A673 (cell line): ENCODE measurements around the gene SKP1. TPM values are rescaled to one million over a fixed set of nuclear protein-coding genes. Genes with fewer than 3 reads are reported as not detected.
"Not testable (repeated sequence)": the region's sequence is repeated elsewhere in the genome, so short reads cannot be mapped to it uniquely, and the experiment has no call there.

Source experiments
- BruUV-seq: library from RNA; stranded (reverse); fragments of 400-500 nt; replicated peaks from 2 replicates; lab custom pipeline; 2021; lab: Mats Ljungman, UMichigan
- CTCF ChIA-PET: fragments of 300-600 bp; sonication (Branson Sonifier 250); formaldehyde crosslinking; loops from one replicate; lab custom pipeline; 2022; ENCODE audit warnings: antibody characterized with exemption; lab: Charles Lee
- POLR2A ChIA-PET: fragments of 300-600 bp; sonication (Branson Sonifier 250); formaldehyde crosslinking; loops from one replicate; lab custom pipeline; 2022; ENCODE audit warnings: antibody characterized with exemption; ENCODE audit not compliant: low non-redundant PET; lab: Charles Lee
- DNase-seq: peaks from one replicate; pipeline ENCODE4 v3.0.0-alpha.2; 2015; ENCODE audit warnings: low spot score
- H3K27ac ChIP-seq: fragments of 200-600 bp; sonication (generic); 2 replicates; pipeline ENCODE4 v1.5.1; 2016; ENCODE audit warnings: mixed run types, low read depth, mild to moderate bottlenecking, mixed read lengths, antibody characterized with exemption, low read length; ENCODE audit not compliant: poor library complexity, severe bottlenecking
- H3K27me3 ChIP-seq: fragments of 200-600 bp; sonication (generic); replicated peaks from 2 replicates; pipeline ENCODE4 v1.6.1; 2017; ENCODE audit warnings: mixed run types, low read depth, mild to moderate bottlenecking, mixed read lengths, antibody characterized with exemption, low read length; ENCODE audit not compliant: insufficient read depth, poor library complexity
- H3K36me3 ChIP-seq: fragments of 200-600 bp; sonication (generic); 2 replicates; pipeline ENCODE4 v1.6.1; 2016; ENCODE audit warnings: mixed run types, mild to moderate bottlenecking, mixed read lengths, antibody characterized with exemption, low read length; ENCODE audit not compliant: insufficient read depth, poor library complexity, severe bottlenecking
- H3K4me1 ChIP-seq: fragments of 200-600 bp; sonication (generic); 2 replicates; pipeline ENCODE4 v1.6.1; 2017; ENCODE audit warnings: mixed run types, mild to moderate bottlenecking, mixed read lengths, antibody characterized with exemption, low read length; ENCODE audit not compliant: insufficient read depth, poor library complexity, severe bottlenecking
- H3K4me3 ChIP-seq: fragments of 200-600 bp; sonication (generic); 2 replicates; pipeline ENCODE4 v1.5.1; 2016; ENCODE audit warnings: low read depth, mixed run types, mild to moderate bottlenecking, mixed read lengths, low read length; ENCODE audit not compliant: poor library complexity, severe bottlenecking
- H3K9me3 ChIP-seq: fragments of 200-600 bp; sonication (generic); 2 replicates; pipeline ENCODE4 v1.6.1; 2016; ENCODE audit warnings: mixed run types, low read depth, mild to moderate bottlenecking, mixed read lengths, antibody characterized with exemption, low read length; ENCODE audit not compliant: poor library complexity, severe bottlenecking
- EZH2 ChIP-seq: fragments of 200-600 bp; sonication (generic); IDR thresholded peaks from 2 replicates; pipeline ENCODE4 v1.6.1; 2017; ENCODE audit warnings: borderline replicate concordance, low read depth, mild to moderate bottlenecking, mixed read lengths, antibody characterized with exemption, low read length; ENCODE audit not compliant: poor library complexity, severe bottlenecking
- intact Hi-C: fragments of 100-400 bp; cut with micrococcal nuclease; formaldehyde crosslinking; loops from one replicate; pipeline ENCODE4 v1.10.0; 2022; ENCODE audit not compliant: unreplicated experiment
- total RNA-seq: library from RNA; stranded (reverse); gene quantifications from 2 replicates; pipeline ENCODE4 v1.2.3, GENCODE V29; 2021
- TF ChIP-seq, protein P1 (sequence below): fragments of 300-800, 200-600 bp; sonication (generic); conservative IDR thresholded peaks from 2 replicates; pipeline ENCODE4 v1.5.1; 2017; ENCODE audit warnings: low read depth, mild to moderate bottlenecking, antibody characterized with exemption, low read length, moderate library complexity, mixed read lengths

SKP1 gene
- total RNA-seq, 1 experiment from 2014 or later: 465 TPM

DNA sequence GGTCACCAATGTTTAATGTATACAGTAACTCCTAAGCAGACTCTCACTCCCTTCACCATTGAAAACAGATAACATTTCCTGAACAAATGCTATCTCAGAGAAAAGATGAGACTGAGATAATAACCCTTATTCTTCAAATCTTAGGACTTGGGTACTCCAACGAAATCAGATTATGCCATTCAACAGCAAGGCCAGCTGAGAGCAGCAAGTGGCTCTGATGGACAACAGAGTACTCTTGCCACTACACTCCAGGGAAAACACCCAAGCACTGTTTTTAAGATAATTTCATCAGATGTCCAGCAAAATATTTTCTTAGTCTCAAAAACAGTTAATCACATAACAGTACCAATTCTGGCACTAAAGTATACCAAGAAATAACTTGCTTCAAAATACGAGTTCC, 39.0 kb upstream of the SKP1 start:
- Histone ChIP-seq H3K36me3 (peaks cover 13% of the 10 kb centered on the region), H3K4me3 (no peak overlapping the region), H3K9me3 (peaks cover 21% of the 10 kb centered on the region), H3K4me1 (peaks cover 6% of the 10 kb centered on the region), H3K27ac (no peak overlapping the region), H3K27me3 (no peaks in the 10 kb centered on the region)
- BruUV-seq: no TSS peak
- CTCF ChIA-PET: no interaction called here
- POLR2A ChIA-PET: no interaction called here
- TF ChIP-seq, protein P1, sequence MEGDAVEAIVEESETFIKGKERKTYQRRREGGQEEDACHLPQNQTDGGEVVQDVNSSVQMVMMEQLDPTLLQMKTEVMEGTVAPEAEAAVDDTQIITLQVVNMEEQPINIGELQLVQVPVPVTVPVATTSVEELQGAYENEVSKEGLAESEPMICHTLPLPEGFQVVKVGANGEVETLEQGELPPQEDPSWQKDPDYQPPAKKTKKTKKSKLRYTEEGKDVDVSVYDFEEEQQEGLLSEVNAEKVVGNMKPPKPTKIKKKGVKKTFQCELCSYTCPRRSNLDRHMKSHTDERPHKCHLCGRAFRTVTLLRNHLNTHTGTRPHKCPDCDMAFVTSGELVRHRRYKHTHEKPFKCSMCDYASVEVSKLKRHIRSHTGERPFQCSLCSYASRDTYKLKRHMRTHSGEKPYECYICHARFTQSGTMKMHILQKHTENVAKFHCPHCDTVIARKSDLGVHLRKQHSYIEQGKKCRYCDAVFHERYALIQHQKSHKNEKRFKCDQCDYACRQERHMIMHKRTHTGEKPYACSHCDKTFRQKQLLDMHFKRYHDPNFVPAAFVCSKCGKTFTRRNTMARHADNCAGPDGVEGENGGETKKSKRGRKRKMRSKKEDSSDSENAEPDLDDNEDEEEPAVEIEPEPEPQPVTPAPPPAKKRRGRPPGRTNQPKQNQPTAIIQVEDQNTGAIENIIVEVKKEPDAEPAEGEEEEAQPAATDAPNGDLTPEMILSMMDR: no peak
- no peak for TF ChIP-seq EZH2
- no peak for DNase-seq
- intact Hi-C loops: no loop called here

DNA sequence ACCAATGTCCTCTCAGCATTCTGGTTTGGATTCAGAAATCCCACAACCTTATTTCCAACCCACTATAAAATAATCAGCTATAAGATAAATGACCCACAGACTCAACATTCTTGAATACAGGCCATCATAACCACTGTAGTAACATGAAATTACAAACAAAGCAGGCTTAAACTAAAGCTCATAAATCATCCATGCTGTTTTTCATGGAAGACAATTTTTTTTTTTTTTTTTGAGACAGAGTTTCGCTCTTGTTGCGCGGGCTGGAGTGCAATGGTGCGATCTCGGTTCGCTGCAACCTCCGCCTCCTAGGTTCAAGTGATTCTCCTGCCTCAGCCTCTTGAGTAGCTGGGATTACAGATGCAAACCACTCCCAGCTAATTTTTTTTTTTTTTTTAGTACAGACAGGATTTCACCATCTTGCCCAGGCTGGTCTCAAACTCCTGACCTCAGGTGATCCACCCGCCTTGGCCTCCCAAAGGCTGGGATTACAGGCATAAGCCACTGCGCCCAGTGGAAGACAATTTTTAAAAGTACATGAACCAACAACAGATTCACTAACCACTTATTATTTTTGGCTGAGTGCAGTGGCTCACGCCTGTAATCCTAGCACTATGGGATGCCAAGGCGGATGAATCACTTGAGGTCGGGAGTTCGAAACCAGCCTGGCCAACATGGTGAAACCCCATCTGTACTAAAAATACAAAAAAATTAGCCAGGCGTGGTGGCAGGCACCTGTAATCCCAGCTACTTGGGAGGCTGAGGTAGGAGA, 34.7 kb upstream of the SKP1 start:
- H3K4me3 ChIP-seq, intact Hi-C loops, DNase-seq, H3K27me3 ChIP-seq, H3K27ac ChIP-seq, BruUV-seq: not testable (repeated sequence)
- POLR2A ChIA-PET: interaction anchor here (0.6 kb wide), 1 partner anchor 12 kb away, joined by 3 read pairs; no protein-coding TSS in a partner anchor
- H3K4me1 ChIP-seq: peaks cover 19% of the 10 kb centered on the region
- CTCF ChIA-PET: interaction anchor here (0.7 kb wide), 1 partner anchor 66 kb away, joined by 4 read pairs; no protein-coding TSS in a partner anchor
- H3K9me3 ChIP-seq: peaks cover 21% of the 10 kb centered on the region
- peaks cover 13% of the 10 kb centered on the region for H3K36me3 ChIP-seq

DNA sequence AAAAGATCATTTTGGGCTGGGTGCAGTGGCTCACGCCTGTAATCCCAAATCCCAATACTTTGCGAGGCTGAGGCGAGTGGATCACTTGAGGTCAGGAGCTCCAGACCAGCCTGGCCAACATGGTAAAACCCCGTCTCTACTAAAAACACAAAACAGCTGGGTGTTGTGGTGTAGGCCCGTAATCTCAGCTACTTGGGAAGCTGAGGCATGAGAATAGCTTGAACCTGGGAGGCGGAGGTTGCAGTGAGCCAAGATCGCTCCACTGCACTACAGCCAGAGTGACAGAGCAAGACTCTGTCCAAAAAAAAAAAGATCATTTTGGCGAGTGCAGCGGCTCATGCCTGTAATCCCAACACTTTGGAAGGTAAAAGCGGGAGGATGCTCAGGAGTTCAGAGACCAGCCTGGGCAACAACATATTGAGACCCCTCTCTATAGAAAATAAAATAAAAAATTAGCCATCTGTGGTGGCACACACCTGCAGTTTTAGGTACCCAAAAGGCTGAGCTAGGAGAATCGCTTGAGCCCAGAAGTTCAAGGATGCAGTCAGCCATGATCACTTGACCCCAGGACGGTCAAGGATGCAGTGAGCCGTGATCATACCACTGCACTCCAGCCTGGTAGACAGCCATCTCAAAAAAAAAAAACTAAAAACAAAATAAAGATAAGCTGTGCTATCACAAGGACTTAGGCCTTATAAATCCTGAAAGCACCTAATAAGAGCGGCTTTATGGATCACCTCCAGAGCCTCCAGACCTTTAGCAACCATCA, 32.9 kb upstream of the SKP1 start:
- intact Hi-C loops: no loop called here
- TF ChIP-seq EZH2: no peak
- TF ChIP-seq, protein P1: no peak
- POLR2A ChIA-PET: interaction anchor here (0.6 to 0.7 kb wide), 2 partner anchors 16 to 33 kb away, joined by 4 read pairs; partner anchors contain the start of gene PPP2CA
- CTCF ChIA-PET: interaction anchor here (0.6 kb wide), 1 partner anchor 1714 kb away, joined by 4 read pairs; no protein-coding TSS in a partner anchor
- H3K9me3 ChIP-seq: peaks cover 21% of the 10 kb centered on the region
- no peaks in the 10 kb centered on the region for H3K27me3 ChIP-seq
- no peak for DNase-seq
- H3K36me3 ChIP-seq: peaks cover 18% of the 10 kb centered on the region
- H3K4me1 ChIP-seq: peaks cover 19% of the 10 kb centered on the region
- H3K27ac ChIP-seq: no peak overlapping the region
- no peak overlapping the region for H3K4me3 ChIP-seq
- BruUV-seq: no TSS peak
